NCI-H2227 (cell line): Measurements from ENCODE around the gene DAW1.
"Not testable (repeated sequence)": the region's sequence is repeated elsewhere in the genome, so short reads cannot be mapped to it uniquely, and the experiment has no call there.

ENCODE experiments used
- DNase-seq: peaks from one replicate; lab custom pipeline; 2025; ENCODE audit not compliant: unreplicated experiment; lab: John Stamatoyannopoulos, UW

The DAW1 gene

GRCh38 chr2:227908266-227909054 lies 37.0 kb downstream of the DAW1 start:
- no peak for DNase-seq

GRCh38 chr2:227914362-227914761 lies 42.9 kb downstream of the DAW1 start:
- DNase-seq, result no peak

GRCh38 chr2:227921648-227922047 lies 50.2 kb downstream of the DAW1 start:
- no peak for DNase-seq

GRCh38 chr2:227932001-227932400 lies 60.6 kb downstream of the DAW1 start:
- DNase-seq, result no peak

GRCh38 chr2:227932403-227932802 lies 61.0 kb downstream of the DAW1 start:
- DNase-seq, result no peak

- no peak for DNase-seq
Measured at GRCh38 chr2:227933884-227934283, 62.5 kb downstream of the DAW1 start.

- DNase-seq, result not testable (repeated sequence)
Measured at GRCh38 chr2:227936249-227936648, 64.8 kb downstream of the DAW1 start.

GRCh38 chr2:227939271-227940027 lies 68.0 kb downstream of the DAW1 start:
- DNase-seq, result no peak

GRCh38 chr2:227942021-227942420 lies 70.6 kb downstream of the DAW1 start:
- DNase-seq, result no peak

GRCh38 chr2:227942965-227943364 lies 71.5 kb downstream of the DAW1 start:
- DNase-seq, result no peak

- DNase-seq, result no peak
Measured at GRCh38 chr2:227960317-227960716, 88.9 kb downstream of the DAW1 start.

- no peak for DNase-seq
Measured at GRCh38 chr2:227971619-227972230, 100.3 kb downstream of the DAW1 start.

- no peak for DNase-seq
Measured at GRCh38 chr2:227973241-227973640, 101.8 kb downstream of the DAW1 start.
